Loucy (cell line): ENCODE data around the gene TBC1D22A.

Experiments used
- H2AFZ ChIP-seq: fragments of 200-600 bp; sonication (generic); 2 replicates; pipeline ENCODE4 v1.6.0; 2016; ENCODE audit warnings: antibody characterized with exemption, mild to moderate bottlenecking, low read length, moderate library complexity
- H3F3A ChIP-seq: fragments of 200-600 bp; 2 replicates; pipeline ENCODE4 v1.6.0; 2016; ENCODE audit warnings: antibody characterized with exemption, low read depth, mild to moderate bottlenecking
- H3K27me3 ChIP-seq: fragments of 200-600 bp; sonication (generic); 2 replicates; pipeline ENCODE4 v1.6.1; 2014; ENCODE audit warnings: low read length, mild to moderate bottlenecking; ENCODE audit not compliant: insufficient read depth, poor library complexity, severe bottlenecking
- H3K36me3 ChIP-seq: fragments of 200-600 bp; sonication (generic); 2 replicates; pipeline ENCODE4 v1.6.1; 2016; ENCODE audit warnings: low read length; ENCODE audit not compliant: insufficient read depth
- H3K4me1 ChIP-seq: fragments of 200-600 bp; sonication (generic); 2 replicates; pipeline ENCODE4 v1.5.1; 2014; ENCODE audit warnings: low read length, mild to moderate bottlenecking; ENCODE audit not compliant: insufficient read depth, poor library complexity, severe bottlenecking
- H3K4me2 ChIP-seq: fragments of 200-600 bp; sonication (generic); 2 replicates; pipeline ENCODE4 v1.6.0; 2014; ENCODE audit warnings: antibody characterized with exemption, low read length, low read depth, mild to moderate bottlenecking; ENCODE audit not compliant: poor library complexity, severe bottlenecking
- H3K4me3 ChIP-seq: fragments of 200-600 bp; sonication (generic); 2 replicates; pipeline ENCODE4 v1.5.1; 2014; ENCODE audit warnings: low read length, mild to moderate bottlenecking, mixed read lengths; ENCODE audit not compliant: poor library complexity, severe bottlenecking
- H3K79me2 ChIP-seq: fragments of 200-600 bp; sonication (generic); 2 replicates; pipeline ENCODE4 v1.6.1; 2014; ENCODE audit warnings: low read length; ENCODE audit not compliant: insufficient read depth
- H3K9ac ChIP-seq: fragments of 200-600 bp; sonication (generic); 2 replicates; pipeline ENCODE4 v1.6.0; 2014; ENCODE audit warnings: mild to moderate bottlenecking, low read depth, low read length, moderate library complexity; ENCODE audit not compliant: poor library complexity, severe bottlenecking
- H3K9me2 ChIP-seq: fragments of 200-600 bp; sonication (generic); replicated peaks from 2 replicates; pipeline ENCODE4 v1.6.1; 2016; ENCODE audit warnings: low read depth, low read length, mixed read lengths
- H3K9me3 ChIP-seq: fragments of 200-600 bp; sonication (generic); 2 replicates; pipeline ENCODE4 v1.6.1; 2014; ENCODE audit warnings: mild to moderate bottlenecking, antibody characterized with exemption, low read length, low read depth; ENCODE audit not compliant: insufficient read depth
- H4K20me1 ChIP-seq: fragments of 200-600 bp; sonication (generic); 2 replicates; pipeline ENCODE4 v1.6.0; 2014; ENCODE audit warnings: antibody characterized with exemption, low read length, mild to moderate bottlenecking; ENCODE audit not compliant: insufficient read depth, poor library complexity, severe bottlenecking
- EZH2phosphoT487 ChIP-seq: fragments of 200-600 bp; IDR thresholded peaks from 2 replicates; pipeline ENCODE4 v1.6.1; 2018; ENCODE audit warnings: antibody characterized with exemption, mild to moderate bottlenecking, moderate library complexity, borderline replicate concordance
- TF ChIP-seq, protein P1 (sequence below): fragments of 200-600 bp; sonication (generic); conservative IDR thresholded peaks from 2 replicates; pipeline ENCODE4 v1.5.1; 2014; ENCODE audit warnings: mild to moderate bottlenecking, antibody characterized with exemption, low read length

Gene TBC1D22A

GRCh38 chr22:46897246-46897623 is 134.8 kb downstream of the TBC1D22A start:
- H3K4me1 ChIP-seq: no peaks in the 10 kb centered on the region
- peaks cover 33% of the 10 kb centered on the region; the same call in 1 of the 2 replicates for H3K36me3 ChIP-seq
- TF ChIP-seq, protein P1, sequence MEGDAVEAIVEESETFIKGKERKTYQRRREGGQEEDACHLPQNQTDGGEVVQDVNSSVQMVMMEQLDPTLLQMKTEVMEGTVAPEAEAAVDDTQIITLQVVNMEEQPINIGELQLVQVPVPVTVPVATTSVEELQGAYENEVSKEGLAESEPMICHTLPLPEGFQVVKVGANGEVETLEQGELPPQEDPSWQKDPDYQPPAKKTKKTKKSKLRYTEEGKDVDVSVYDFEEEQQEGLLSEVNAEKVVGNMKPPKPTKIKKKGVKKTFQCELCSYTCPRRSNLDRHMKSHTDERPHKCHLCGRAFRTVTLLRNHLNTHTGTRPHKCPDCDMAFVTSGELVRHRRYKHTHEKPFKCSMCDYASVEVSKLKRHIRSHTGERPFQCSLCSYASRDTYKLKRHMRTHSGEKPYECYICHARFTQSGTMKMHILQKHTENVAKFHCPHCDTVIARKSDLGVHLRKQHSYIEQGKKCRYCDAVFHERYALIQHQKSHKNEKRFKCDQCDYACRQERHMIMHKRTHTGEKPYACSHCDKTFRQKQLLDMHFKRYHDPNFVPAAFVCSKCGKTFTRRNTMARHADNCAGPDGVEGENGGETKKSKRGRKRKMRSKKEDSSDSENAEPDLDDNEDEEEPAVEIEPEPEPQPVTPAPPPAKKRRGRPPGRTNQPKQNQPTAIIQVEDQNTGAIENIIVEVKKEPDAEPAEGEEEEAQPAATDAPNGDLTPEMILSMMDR: no peak
- no peak for TF ChIP-seq EZH2phosphoT487
- H3K27me3 ChIP-seq: no peaks in the 10 kb centered on the region
- no peak overlapping the region for H3K4me3 ChIP-seq
- no peaks in the 10 kb centered on the region for H4K20me1 ChIP-seq
- no peaks in the 10 kb centered on the region; the same call in 1 of the 2 replicates for H3K79me2 ChIP-seq
- no peaks in the 10 kb centered on the region for H3F3A ChIP-seq
- H2AFZ ChIP-seq: no peak overlapping the region
- no peaks in the 10 kb centered on the region for H3K9me3 ChIP-seq
- H3K9me2 ChIP-seq: no peaks in the 10 kb centered on the region
- H3K4me2 ChIP-seq: no peak overlapping the region
- no peak overlapping the region for H3K9ac ChIP-seq

DNA sequence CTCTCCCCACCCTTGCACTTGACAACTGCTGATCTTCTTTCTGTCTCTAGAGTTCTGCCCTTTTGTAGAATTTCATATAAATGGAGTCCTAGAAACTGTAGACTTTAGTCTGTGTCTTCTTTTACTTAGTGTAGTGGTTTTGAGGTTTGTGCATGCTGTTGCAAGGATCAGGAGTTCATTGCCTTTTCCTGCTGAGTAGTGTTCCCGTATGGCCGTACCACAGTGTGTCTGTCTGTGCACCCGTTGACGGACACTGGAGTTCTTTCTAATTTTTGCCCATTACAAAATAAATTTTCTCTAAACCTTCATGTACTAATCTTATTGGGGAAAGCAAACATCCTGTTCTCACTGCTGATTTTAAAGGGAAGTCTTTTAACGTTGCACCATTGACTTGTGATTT is 138.1 kb downstream of the TBC1D22A start:
- Histone ChIP-seq H3K4me1 (no peaks in the 10 kb centered on the region), H2AFZ (no peak overlapping the region), H3K4me3 (no peak overlapping the region), H3K9ac (no peak overlapping the region), H3K4me2 (no peak overlapping the region), H3K9me2 (no peaks in the 10 kb centered on the region), H4K20me1 (no peaks in the 10 kb centered on the region), H3F3A (no peaks in the 10 kb centered on the region), H3K36me3 (peaks cover 28% of the 10 kb centered on the region; the same call in 1 of the 2 replicates), H3K27me3 (no peaks in the 10 kb centered on the region), H3K79me2 (no peaks in the 10 kb centered on the region; the same call in 1 of the 2 replicates), H3K9me3 (no peaks in the 10 kb centered on the region)
- TF ChIP-seq EZH2phosphoT487: no peak
- TF ChIP-seq, protein P1: no peak

DNA sequence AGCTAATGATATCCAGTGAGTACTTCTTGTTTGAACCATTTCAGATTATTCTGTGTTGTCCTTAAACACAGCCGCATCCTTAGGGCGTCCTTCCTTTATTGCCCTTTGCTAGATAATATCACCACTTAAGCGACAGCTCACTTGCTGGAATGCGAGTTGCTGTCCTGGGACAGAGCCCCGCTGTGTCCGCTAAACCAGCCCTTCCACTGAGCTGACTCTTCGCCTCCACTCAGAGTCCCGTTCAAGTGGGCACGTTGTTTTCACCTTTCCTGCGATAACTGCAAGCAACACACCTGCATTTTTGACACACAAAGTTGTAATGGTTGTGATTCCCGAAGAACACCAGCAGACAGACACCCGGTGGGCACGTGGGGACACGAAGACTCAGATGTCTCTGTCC is 140.0 kb downstream of the TBC1D22A start:
- Histone ChIP-seq H4K20me1 (no peaks in the 10 kb centered on the region), H3K9me2 (no peaks in the 10 kb centered on the region), H2AFZ (no peak overlapping the region), H3K79me2 (no peaks in the 10 kb centered on the region; the same call in 1 of the 2 replicates), H3F3A (no peaks in the 10 kb centered on the region), H3K9me3 (no peaks in the 10 kb centered on the region), H3K4me1 (no peaks in the 10 kb centered on the region), H3K4me2 (no peak overlapping the region), H3K36me3 (peaks cover 16% of the 10 kb centered on the region; the same call in 1 of the 2 replicates), H3K27me3 (no peaks in the 10 kb centered on the region), H3K4me3 (no peak overlapping the region), H3K9ac (no peak overlapping the region)
- no peak for TF ChIP-seq EZH2phosphoT487
- TF ChIP-seq, protein P1: no peak
